COLO668 (cell line): ENCODE results near the gene RBM3.
"Not testable (repeated sequence)": the region's sequence is repeated elsewhere in the genome, so short reads cannot be mapped to it uniquely, and the experiment has no call there.

Source experiments
- DNase-seq: peaks from one replicate; lab custom pipeline; 2025; ENCODE audit not compliant: unreplicated experiment; lab: John Stamatoyannopoulos, UW

RBM3 gene

DNA sequence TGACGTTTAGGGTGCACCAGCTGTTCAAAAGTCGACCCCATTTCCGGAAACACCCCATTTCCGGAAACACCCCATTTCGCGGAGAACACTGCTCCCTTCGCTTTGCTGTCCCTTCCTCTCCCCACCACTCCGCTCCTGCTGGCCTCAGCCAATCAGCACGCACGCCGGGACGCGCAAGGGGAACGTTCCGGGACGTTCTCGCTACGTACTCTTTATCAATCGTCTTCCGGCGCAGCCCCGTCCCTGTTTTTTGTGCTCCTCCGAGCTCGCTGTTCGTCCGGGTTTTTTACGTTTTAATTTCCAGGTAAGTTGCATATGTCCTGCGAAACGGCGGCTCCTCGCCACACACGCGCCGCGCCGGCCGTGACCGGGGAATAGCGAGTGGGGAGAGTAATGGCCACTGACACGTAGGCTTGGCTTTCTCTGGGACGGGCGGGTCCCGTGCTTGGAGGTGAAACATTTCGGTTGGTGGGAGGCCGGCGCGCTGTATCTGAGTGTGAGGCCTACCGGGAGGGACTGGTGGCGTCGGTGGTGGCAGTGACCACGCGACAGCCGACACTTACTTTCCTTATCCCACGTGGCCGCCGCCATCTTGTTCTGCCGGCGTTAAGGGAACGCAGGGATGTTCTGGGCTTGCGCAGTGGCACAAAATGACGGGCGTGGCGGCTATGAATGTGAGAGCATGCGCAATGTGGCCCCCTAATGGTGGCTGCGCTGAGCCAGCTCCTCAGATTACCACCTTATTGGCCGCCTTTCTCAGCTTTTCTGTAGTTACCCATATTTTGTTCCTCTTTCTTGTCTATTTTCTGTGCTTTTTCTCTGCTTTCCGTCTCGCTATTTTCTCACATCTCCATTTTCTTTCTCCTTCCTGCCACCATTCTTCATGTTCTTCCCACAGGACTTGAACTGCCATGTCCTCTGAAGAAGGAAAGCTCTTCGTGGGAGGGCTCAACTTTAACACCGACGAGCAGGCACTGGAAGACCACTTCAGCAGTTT is at the start of gene RBM3:
Gene RBM3, plus strand, starts transcription at position 215 of the 997 bp plus-strand sequence. Its CDS starts 697 bp downstream, at position 912.
- DNase-seq: peak; percentile 92

DNA sequence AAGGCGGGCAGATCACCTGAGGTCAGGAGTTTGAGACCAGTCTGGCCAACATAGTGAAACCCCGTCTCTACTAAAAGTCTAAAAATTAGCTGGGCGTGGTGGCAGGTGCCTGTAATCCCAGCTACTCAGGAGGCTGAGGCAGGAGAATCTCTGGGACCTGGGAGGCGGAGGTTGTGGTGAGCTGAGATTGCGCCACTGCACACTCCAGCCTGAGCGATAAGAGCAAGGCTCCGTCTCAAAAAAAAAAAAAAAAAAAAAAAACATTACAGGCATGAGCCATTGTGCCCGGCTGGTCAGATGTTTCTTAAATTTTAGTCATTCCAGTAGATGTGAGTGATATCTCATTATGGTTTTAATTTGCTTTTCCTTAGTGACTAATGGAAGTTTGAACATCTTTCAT is 48.4 kb upstream of the RBM3 start:
- DNase-seq: not testable (repeated sequence)

DNA sequence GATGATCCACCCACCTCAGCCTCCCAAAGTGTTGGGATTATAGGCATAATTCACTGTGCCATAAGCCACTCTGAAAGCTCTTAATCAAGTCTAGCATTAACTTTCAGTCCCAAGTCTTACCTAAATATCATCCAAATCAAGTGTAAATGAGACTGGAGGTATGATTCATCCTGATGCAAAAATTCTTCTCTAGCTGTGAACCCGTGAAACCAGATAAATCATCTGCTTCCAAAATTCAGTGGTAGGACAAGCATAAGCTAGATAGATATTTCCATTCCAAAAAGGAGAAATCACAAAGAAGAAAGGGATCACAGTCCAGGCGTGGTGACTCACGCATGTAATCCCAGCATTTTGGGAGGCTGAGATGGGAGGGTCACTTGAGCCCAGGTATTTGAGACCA is 43.5 kb upstream of the RBM3 start:
- DNase-seq: no peak

DNA sequence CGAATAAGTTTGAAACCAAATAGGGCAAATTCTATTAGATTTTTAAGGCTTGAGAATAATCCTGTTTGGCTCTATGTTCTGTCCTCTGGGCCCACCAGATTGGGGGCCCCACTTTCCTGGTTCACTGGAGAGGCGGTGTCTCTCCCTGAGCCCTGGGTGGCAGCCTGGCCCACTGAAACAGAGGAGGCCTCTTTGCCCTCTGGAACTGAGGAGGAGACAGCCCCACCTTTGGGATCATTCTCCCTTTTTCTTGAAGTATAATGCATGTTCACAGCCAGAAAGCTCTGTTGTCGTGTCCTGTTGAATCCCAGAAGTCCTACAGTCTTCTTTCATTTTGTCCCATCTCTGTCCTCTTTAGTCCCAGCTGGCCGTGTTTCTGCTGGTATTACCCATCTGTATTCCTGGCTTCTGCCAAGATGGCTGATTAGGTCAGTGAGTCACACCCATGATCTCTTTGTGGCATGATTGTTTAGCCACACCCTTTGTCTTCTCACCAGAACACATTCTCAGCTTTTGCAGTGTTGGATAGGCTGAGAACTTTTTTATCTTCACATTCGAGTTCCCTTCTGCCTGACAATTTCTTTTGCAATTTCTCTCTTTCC is 42.8 kb upstream of the RBM3 start:
- DNase-seq: no peak

DNA sequence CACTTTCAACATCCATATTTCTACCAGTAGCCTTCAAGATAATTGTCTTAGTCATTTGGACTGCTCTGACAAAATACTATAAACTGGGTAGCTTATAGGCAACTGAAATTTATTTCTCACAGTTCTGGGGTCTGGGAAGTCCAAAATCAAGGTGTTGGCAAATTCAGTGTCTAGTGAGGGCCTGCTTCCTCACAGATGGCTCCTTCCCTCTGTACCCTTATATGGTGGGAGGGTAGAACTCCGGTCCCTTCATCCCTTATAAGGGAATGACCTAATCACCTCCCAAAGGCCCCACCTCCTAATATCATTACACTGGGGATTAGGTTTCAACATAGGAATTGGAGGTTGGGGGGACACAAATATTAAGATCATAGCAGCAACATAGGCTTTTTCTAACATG is 42.1 kb upstream of the RBM3 start:
- no peak for DNase-seq

DNA sequence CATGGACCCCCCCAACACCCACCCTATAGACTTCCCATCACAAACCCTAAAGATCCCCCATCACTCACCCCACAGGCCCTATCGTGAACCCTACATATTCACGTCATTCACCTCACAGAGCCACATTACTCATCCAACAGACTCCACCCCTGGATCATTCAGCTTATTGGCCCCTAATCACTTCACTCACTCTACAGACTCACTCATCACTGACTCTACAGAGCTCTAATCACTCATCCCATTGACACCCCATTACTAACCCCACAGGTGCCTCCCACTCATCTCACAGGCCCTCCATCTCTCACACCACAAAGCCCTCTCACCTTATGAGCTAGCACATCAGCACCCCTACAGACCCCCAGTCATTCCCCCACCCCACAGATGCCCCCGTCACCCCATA is 41.1 kb upstream of the RBM3 start:
- DNase-seq: no peak

DNA sequence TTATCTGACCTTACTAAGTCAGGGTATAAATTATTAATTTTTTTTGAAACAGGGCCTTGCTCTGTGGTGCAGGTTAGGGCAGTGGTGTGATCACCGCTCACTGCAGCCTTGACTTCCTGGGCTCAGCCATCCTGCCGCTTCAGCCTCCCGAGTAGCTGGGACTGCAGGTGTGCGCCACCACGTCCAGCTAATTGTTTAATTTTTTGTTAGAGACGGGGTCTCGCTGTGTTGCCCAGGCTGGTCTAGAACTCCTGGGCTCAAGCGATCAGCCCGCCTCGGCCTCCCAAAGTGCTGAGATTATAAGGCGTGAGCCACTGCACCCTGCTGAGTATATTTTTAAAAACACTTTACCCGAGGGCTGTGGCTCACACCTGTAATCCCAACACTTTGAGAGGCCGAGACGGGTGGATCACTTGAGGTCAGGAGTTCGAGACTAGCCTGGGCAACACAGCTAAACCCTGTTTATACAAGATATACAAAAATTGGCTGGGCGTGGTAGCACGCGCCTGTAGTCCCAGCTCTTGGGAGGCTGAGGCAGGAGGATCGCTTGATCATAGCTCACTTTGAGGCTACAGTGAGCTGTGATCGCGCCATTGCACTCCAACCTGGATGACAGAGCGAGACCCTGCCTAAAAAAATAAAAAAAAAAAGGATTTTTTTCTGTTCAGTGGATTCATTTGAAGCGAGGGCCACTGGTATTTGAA is 35.5 kb upstream of the RBM3 start:
- DNase-seq: no peak

DNA sequence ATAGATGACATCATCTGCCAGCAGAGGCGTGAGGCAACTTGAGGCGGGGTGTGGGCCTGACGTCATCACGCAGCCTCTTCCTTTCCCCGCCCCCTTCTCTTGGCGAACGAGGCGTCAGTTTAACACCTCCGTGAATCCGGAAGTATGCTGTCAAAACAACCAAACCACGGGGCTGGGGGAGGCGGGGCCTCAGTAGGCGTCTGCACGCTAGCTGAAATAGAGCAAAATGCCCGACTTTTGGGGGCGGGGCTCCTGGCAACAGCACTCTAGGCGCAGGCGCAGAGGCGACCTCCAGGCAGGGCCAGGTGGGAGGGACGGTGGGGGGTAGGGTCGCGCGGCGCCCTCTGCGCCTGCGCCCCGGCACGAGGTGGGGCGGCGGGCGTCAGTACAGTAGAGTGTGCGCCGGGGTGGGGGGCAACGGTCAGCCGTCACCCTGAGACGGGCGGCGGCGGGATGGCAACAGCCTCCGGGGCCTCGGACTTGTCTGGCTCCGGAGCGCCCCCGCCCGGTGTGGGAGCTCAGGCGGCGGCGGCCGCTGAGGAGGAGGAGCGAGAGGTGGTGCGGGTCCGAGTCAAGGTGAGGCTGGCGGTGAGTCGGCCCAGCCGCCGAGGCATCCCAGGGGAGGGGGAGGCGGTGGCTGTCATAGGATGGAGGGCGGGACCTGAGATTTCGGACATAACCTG is 34.8 kb upstream of the RBM3 start, which contains the start of gene TBC1D25:
Gene TBC1D25, plus strand, starts transcription at position 370 of the 683 bp plus-strand sequence. Its CDS starts 84 bp downstream, at position 454.
- DNase-seq: peak; percentile 97

DNA sequence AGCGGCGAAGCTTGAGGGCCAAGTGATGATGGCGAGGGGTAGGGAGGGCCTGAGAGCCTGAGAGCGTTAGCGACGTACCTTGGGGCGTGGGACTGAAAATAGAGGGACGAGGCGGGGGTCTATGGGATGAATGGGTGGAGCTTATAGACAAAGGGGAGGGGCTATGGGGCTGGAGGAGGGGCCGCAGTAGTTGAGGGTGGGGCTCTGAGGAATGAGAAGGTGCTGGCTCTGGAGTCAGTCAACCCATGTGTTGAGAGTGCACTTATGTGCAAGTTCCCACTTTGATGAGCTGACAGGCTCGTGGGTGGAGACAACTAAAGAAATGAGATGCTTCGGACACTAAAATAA is 34.3 kb upstream of the RBM3 start:
- peak; percentile 52 for DNase-seq

DNA sequence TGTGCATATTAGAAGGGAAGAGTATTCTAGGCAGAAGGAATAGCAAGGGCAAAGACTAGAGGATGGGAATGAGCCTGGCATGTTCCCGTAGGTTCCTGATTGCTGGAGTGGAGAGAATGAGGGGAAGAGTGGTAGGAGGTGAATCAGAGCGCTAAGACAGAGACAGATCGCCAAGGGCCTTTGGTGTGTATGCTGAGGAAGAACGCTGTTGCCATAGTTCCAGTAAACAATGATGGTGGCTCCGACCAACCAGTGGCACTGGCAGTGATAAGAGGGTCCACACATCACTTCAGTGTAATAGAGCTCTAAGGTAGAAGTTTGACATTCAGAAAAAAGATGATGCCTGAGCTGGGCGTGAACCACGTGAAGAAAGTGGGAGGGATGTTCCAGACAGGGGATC is 33.8 kb upstream of the RBM3 start:
- DNase-seq: no peak

DNA sequence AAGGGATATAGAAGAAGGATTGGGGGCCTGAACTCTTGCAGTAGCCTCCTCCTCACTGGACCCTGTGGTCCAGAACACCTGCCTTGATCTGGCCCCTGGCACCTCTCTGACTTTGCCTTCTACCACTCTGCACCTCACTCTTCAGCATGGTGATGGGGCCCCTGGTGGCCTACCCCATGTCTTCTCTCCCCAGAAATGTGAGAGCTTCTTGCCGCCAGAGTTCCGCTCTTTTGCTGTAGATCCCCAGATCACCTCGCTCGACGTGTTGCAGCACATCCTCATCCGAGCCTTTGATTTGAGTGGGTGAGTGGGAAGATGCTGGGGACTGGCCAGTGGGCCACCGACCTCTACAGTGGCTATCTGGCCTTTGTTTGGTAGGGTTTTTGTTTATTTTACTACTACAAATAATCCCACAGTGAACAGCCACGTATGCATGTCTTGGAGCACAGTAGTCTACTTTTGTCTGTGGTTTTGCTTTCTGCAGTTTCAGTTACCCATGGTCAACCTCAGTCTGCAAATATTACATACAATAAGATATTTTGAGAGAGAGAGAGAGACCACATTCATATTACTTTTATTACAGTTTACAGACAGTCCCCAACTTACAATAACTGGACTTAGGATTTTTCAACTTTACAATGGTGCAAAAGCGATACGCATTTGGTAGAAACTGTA is 33.0 kb upstream of the RBM3 start:
- DNase-seq: no peak

DNA sequence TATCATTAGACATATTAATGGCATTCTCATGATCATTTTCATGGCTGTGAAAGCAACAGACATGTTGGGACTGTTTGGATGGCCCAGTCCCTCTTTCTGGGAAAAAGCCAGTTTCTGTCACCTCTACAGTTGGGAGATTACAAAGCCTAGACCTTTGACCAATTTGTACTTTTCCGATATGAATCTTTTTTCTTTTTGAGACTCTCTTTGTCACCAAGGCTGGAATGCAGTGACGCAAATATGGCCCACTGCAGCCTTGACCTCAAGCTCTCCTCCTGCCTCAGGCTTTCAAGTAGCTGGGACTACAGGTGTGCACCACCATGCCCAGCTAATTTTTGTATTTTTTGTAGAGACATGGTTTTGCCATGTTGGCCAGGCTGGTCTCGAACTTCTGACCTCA is 25.4 kb upstream of the RBM3 start:
- DNase-seq: no peak

DNA sequence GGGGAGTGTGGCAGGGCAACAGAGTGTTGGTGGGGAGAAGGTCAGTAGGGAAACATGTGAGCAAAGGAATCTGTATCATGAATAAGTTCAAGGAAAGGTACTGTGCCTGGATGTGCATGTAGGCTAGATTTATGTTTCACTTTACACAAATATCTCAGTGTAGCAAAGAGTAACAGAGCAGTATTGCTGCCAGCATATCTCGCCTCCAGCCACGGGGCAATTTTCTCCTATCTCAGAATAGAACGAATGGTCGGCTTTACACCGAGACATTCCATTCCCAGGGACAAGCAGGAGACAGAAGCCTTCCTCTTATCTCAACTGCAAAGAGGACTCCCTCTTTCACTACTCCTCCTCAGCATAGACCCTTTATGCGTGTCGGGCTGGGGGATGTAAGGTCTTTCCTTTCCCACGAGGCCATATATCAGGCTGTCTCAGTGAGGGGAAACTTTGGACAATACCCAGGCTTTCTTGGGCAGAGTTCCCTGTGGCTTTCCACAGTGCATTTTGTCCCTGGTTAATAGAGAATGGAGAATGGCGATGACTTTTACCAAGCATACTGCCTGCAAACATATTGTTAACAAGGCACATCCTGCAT is 18.5 kb upstream of the RBM3 start:
- DNase-seq: not testable (repeated sequence)

DNA sequence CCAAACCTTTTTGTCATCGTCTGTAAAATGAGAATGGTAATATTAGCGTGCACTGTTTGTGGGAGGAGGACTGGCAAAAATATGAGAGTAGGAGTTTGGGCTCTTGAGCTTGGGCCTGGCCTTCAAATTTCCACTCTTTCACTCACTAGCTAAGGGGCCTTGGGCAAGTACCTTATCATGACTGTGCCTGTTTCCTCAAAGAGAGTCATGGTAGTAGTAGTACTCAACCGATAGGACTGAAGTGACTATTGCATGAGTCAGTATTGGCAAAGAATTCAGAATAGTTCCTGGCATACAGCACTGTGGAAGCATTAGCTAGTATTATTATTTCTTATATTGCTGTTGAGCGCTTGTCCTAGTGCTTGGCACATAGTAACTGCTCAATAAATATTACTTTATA is 16.0 kb upstream of the RBM3 start:
- DNase-seq: no peak

DNA sequence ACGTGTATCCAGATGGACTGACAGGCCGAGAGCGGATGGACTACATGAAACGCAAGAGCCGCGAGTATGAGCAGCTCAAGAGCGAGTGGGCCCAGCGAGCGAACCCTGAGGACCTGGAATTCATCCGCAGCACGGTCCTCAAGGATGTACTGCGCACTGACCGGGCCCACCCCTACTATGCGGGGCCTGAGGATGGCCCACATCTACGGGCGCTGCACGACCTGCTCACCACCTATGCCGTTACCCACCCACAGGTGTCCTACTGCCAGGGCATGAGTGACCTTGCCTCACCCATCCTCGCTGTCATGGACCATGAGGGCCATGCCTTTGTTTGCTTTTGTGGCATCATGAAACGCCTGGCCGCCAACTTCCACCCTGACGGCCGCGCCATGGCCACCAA is 14.6 kb upstream of the RBM3 start:
- no peak for DNase-seq

DNA sequence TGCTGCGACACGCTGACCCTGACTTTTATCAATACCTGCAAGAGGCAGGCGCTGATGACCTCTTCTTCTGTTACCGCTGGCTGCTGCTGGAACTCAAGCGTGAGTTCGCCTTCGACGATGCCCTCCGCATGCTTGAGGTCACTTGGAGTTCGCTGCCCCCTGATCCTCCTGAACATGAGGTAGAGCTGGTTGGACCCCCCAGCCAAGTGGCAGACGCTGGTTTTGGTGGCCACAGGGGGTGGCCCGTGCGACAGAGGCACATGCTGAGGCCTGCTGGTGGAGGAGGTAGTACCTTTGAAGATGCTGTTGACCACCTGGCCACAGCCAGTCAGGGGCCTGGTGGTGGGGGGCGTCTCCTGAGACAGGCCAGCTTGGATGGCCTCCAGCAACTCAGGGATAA is 14.2 kb upstream of the RBM3 start:
- no peak for DNase-seq

DNA sequence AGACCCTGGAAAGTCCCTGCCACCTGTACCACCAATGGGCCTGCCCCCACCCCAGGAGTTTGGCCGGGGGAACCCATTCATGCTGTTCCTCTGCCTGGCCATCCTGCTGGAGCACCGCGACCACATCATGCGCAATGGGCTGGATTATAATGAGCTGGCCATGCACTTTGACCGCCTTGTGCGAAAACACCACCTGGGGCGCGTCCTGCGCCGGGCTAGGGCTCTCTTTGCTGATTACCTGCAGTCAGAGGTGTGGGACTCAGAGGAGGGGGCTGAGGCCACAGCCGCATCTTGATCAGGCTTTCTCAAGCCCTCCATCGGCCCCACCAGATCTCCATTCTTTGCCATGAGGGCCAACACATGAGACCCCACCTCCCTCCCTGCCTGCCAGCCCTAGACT is 13.6 kb upstream of the RBM3 start:
- no peak for DNase-seq

DNA sequence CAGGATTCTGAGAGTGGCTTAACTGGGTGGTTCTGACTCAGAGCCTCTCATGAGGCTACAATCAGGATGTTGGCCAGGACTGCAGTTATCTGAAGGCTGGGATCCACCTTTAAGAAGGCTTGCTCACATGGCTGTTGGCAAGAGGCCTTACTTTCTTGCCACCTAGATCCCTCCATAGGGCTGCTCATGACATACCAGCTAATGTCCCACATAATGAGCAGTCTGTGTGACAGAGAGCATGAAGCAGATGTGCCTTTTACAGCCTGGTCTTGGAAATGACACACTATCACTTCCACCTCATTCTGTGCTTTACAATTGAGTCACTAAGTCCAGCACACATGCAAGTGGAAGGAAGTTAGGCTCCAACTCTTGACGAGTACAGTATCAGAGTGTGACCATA is 4.3 kb upstream of the RBM3 start:
- no peak for DNase-seq

DNA sequence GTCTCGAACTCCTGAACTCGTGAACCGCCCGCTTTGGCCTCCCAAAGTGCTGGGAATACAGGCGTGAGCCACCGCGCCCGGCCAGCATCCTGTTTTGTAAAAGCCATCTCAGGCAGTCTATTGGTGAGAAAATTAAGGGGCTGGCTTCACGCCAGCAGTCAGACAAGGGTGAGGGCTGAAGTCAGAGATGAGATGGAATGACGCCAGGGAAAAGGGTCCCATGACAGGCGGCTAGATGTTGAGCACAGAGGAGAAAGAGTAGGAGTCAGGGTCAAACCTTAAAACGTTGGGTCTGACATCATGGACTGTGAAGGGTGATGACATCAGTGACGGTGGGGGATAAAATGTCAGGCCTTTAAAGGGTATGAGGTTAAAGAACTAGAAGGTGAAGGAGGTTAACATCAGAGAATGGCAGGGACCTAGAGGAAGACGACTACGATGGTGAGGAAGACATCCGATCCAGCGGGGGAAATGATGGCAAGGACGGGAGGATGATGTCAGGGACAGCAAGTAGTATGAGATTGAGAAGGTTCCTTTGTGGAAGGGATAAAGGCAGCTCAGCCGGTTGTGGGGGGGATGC is 504 bp upstream of the RBM3 start:
- DNase-seq: peak; percentile 24

DNA sequence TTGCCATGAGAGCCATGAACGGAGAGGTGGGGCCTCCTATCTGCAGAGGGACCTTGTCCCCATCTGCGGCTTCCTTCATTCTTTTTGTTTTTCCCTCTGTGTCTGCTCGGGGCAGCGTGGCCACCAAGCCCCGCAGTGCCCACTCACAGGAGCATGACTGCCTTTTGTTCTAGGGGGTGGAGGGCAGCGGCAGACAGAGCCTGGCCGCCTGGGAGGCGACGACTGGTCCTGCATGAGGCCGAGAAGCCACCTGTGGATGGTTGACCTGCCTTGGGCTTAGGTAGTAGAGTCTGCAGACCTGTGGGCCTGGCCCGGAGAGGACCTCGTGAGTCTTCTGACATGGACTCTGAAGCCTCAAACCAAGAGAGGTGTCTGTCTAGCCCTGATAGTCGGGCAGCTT is 1.4 kb downstream of the RBM3 start:
- no peak for DNase-seq
